NB4 (cell line): ENCODE measurements around the gene HCN3.

ENCODE experiments used
- CTCF ChIP-seq: IDR thresholded peaks from one replicate; pipeline ENCODE4 v1.5.1; 2012; ENCODE audit warnings: low read depth, low read length
- MYC ChIP-seq: IDR thresholded peaks from 2 replicates; pipeline ENCODE4 v1.6.1; 2011; ENCODE audit warnings: low read depth, low read length
- POLR2A ChIP-seq: IDR thresholded peaks from 2 replicates; pipeline ENCODE4 v1.6.1; 2011; ENCODE audit warnings: mild to moderate bottlenecking; ENCODE audit not compliant: insufficient read length; ENCODE audit errors: extremely low read depth
- TF ChIP-seq, protein P1 (sequence below): IDR thresholded peaks from 2 replicates; pipeline ENCODE4 v1.6.1; 2011; ENCODE audit warnings: low read depth, low read length

GRCh38 chr1:155320661-155321617, 43.7 kb downstream of the HCN3 start, which contains the start of gene RUSC1:
- TF ChIP-seq POLR2A: no peak
- TF ChIP-seq CTCF: no peak
- TF ChIP-seq, protein P1, sequence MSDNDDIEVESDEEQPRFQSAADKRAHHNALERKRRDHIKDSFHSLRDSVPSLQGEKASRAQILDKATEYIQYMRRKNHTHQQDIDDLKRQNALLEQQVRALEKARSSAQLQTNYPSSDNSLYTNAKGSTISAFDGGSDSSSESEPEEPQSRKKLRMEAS: no peak
- no peak for TF ChIP-seq MYC
